Measurements from ENCODE around the gene GPC5.

GPC5 gene

GRCh38 chr13:91647361-91647990 lies 249.1 kb downstream of the GPC5 start:
- H3K27ac ChIP-seq (ENCODE audit: low read depth, low read length), result no peak overlapping the region
- H3K36me3 ChIP-seq (ENCODE audit: insufficient read depth, low read length), result no peaks in the 10 kb centered on the region
- H3K4me3 ChIP-seq (ENCODE audit: low read depth, low read length), result no peak overlapping the region
- no peak overlapping the region for H2AFZ ChIP-seq (ENCODE audit: low read length, unreplicated experiment)
- no peaks in the 10 kb centered on the region for H3K79me2 ChIP-seq (ENCODE audit: control insufficient read depth, insufficient read depth, low read length, unreplicated experiment)
- H3K27me3 ChIP-seq (ENCODE audit: insufficient read depth, low read length), result no peaks in the 10 kb centered on the region
- no peaks in the 10 kb centered on the region for H3K4me1 ChIP-seq (ENCODE audit: control insufficient read depth, insufficient read depth, low read length, unreplicated experiment)

- Histone ChIP-seq H3K27me3 (ENCODE audit: insufficient read depth, low read length) (no peaks in the 10 kb centered on the region), H3K4me3 (ENCODE audit: low read depth, low read length) (no peak overlapping the region), H2AFZ (ENCODE audit: low read length, unreplicated experiment) (no peak overlapping the region), H3K36me3 (ENCODE audit: insufficient read depth, low read length) (no peaks in the 10 kb centered on the region), H3K4me1 (ENCODE audit: control insufficient read depth, insufficient read depth, low read length, unreplicated experiment) (no peaks in the 10 kb centered on the region), H3K27ac (ENCODE audit: low read depth, low read length) (no peak overlapping the region), H3K79me2 (ENCODE audit: control insufficient read depth, insufficient read depth, low read length, unreplicated experiment) (no peaks in the 10 kb centered on the region)
These were observed 249.6 kb downstream of the GPC5 start for GRCh38 chr13:91648012-91648411.

GRCh38 chr13:91649456-91649855 lies 251.0 kb downstream of the GPC5 start:
- no peak overlapping the region for H2AFZ ChIP-seq (ENCODE audit: low read length, unreplicated experiment)
- H3K27me3 ChIP-seq (ENCODE audit: insufficient read depth, low read length), result no peaks in the 10 kb centered on the region
- no peak overlapping the region for H3K27ac ChIP-seq (ENCODE audit: low read depth, low read length)
- no peaks in the 10 kb centered on the region for H3K36me3 ChIP-seq (ENCODE audit: insufficient read depth, low read length)
- H3K4me3 ChIP-seq (ENCODE audit: low read depth, low read length), result no peak overlapping the region
- H3K4me1 ChIP-seq (ENCODE audit: control insufficient read depth, insufficient read depth, low read length, unreplicated experiment), result no peaks in the 10 kb centered on the region
- H3K79me2 ChIP-seq (ENCODE audit: control insufficient read depth, insufficient read depth, low read length, unreplicated experiment), result no peaks in the 10 kb centered on the region

DNA sequence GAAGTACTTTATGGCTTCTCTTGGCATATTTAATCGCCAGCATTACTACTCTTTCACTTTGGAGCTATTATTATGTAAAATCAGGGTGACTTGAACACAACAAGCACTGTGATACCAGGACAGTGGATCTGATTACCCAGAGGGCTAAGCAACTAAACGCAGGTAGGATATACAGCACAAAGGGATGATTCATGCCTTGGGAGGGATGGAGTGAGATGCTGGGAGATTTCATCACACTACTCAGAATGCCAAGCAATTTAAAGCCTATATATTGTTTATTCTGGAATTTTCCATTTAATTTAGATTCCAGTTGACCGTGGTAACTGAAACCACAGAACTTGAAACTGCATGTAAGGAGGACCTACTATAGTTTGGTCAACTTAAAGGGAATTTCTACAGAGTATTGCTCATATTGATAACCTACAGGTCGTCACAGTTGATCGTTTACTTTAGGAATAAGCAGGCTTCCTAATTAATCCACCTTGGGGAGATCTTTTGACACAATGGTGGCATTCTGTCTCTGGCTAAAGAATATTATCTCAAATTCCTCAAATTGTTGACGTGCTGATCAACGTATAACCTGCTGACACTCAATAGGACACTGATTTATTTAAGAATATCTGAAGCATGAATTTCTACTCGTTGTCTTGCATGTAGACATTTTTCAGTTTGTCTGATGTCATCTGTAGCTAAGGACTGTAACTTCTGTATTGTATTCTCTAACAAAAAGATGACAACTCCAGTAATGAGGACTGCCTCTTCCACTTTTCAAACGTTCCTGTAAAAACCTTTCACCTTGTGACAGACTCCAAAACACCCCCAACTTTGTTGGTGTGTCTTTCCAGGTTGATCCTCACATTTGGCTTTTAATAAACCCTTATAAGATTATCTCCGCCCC lies 254.2 kb downstream of the GPC5 start:
- H3K79me2 ChIP-seq (ENCODE audit: control insufficient read depth, insufficient read depth, low read length, unreplicated experiment), result no peaks in the 10 kb centered on the region

DNA sequence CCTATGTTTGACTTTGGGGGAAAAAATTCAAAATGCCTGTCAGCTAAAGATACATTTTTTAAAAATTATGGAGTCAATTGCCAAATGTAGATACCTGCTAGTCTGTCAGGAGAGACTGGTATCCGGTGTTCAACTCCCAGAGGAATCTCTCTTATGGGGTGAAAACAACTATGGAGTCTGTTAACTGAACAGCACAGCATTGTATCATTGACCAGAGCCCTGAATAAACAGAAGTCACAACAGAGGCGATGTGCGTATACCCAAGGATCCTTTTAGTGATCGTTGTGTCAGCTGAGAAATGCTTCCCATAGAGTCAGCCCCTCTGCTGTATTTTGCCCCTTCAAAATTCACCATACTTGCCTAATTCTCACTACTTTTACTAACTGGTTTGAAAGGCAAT lies 257.3 kb downstream of the GPC5 start:
- no peak overlapping the region for H2AFZ ChIP-seq (ENCODE audit: low read length, unreplicated experiment)
- no peaks in the 10 kb centered on the region for H3K27me3 ChIP-seq (ENCODE audit: insufficient read depth, low read length)
- no peak overlapping the region for H3K27ac ChIP-seq (ENCODE audit: low read depth, low read length)
- no peak overlapping the region for H3K4me3 ChIP-seq (ENCODE audit: low read depth, low read length)
- no peaks in the 10 kb centered on the region for H3K36me3 ChIP-seq (ENCODE audit: insufficient read depth, low read length)
- no peaks in the 10 kb centered on the region for H3K79me2 ChIP-seq (ENCODE audit: control insufficient read depth, insufficient read depth, low read length, unreplicated experiment)
- no peaks in the 10 kb centered on the region for H3K4me1 ChIP-seq (ENCODE audit: control insufficient read depth, insufficient read depth, low read length, unreplicated experiment)

More for the DNA sequence above, 254.2 kb downstream of the GPC5 start:
- H3K4me1 ChIP-seq (ENCODE audit: control insufficient read depth, insufficient read depth, low read length, unreplicated experiment), result no peaks in the 10 kb centered on the region
- H3K27me3 ChIP-seq (ENCODE audit: insufficient read depth, low read length), result no peaks in the 10 kb centered on the region
- no peak overlapping the region for H3K4me3 ChIP-seq (ENCODE audit: low read depth, low read length)
- no peak overlapping the region for H3K27ac ChIP-seq (ENCODE audit: low read depth, low read length)
- no peak overlapping the region for H2AFZ ChIP-seq (ENCODE audit: low read length, unreplicated experiment)
- no peaks in the 10 kb centered on the region for H3K36me3 ChIP-seq (ENCODE audit: insufficient read depth, low read length)

- no peaks in the 10 kb centered on the region for H3K4me1 ChIP-seq (ENCODE audit: control insufficient read depth, insufficient read depth, low read length, unreplicated experiment)
- H3K4me3 ChIP-seq (ENCODE audit: low read depth, low read length), result no peak overlapping the region
- H3K27me3 ChIP-seq (ENCODE audit: insufficient read depth, low read length), result no peaks in the 10 kb centered on the region
- no peaks in the 10 kb centered on the region for H3K36me3 ChIP-seq (ENCODE audit: insufficient read depth, low read length)
- H2AFZ ChIP-seq (ENCODE audit: low read length, unreplicated experiment), result no peak overlapping the region
- no peak overlapping the region for H3K27ac ChIP-seq (ENCODE audit: low read depth, low read length)
- H3K79me2 ChIP-seq (ENCODE audit: control insufficient read depth, insufficient read depth, low read length, unreplicated experiment), result no peaks in the 10 kb centered on the region
These were observed 258.9 kb downstream of the GPC5 start for GRCh38 chr13:91657283-91657682.

GRCh38 chr13:91659256-91660075 lies 261.0 kb downstream of the GPC5 start:
- Histone ChIP-seq H3K27ac (ENCODE audit: low read depth, low read length) (no peak overlapping the region), H2AFZ (ENCODE audit: low read length, unreplicated experiment) (no peak overlapping the region), H3K27me3 (ENCODE audit: insufficient read depth, low read length) (no peaks in the 10 kb centered on the region), H3K4me3 (ENCODE audit: low read depth, low read length) (no peak overlapping the region), H3K36me3 (ENCODE audit: insufficient read depth, low read length) (no peaks in the 10 kb centered on the region), H3K79me2 (ENCODE audit: control insufficient read depth, insufficient read depth, low read length, unreplicated experiment) (no peaks in the 10 kb centered on the region), H3K4me1 (ENCODE audit: control insufficient read depth, insufficient read depth, low read length, unreplicated experiment) (no peaks in the 10 kb centered on the region)

GRCh38 chr13:91660076-91660415 lies 261.6 kb downstream of the GPC5 start:
- Histone ChIP-seq H2AFZ (ENCODE audit: low read length, unreplicated experiment) (no peak overlapping the region), H3K4me3 (ENCODE audit: low read depth, low read length) (no peak overlapping the region), H3K27me3 (ENCODE audit: insufficient read depth, low read length) (no peaks in the 10 kb centered on the region), H3K27ac (ENCODE audit: low read depth, low read length) (no peak overlapping the region), H3K79me2 (ENCODE audit: control insufficient read depth, insufficient read depth, low read length, unreplicated experiment) (no peaks in the 10 kb centered on the region), H3K4me1 (ENCODE audit: control insufficient read depth, insufficient read depth, low read length, unreplicated experiment) (no peaks in the 10 kb centered on the region), H3K36me3 (ENCODE audit: insufficient read depth, low read length) (no peaks in the 10 kb centered on the region)

- Histone ChIP-seq H3K27me3 (ENCODE audit: insufficient read depth, low read length) (no peaks in the 10 kb centered on the region), H3K4me1 (ENCODE audit: control insufficient read depth, insufficient read depth, low read length, unreplicated experiment) (no peaks in the 10 kb centered on the region), H3K4me3 (ENCODE audit: low read depth, low read length) (no peak overlapping the region), H2AFZ (ENCODE audit: low read length, unreplicated experiment) (no peak overlapping the region), H3K36me3 (ENCODE audit: insufficient read depth, low read length) (no peaks in the 10 kb centered on the region), H3K79me2 (ENCODE audit: control insufficient read depth, insufficient read depth, low read length, unreplicated experiment) (no peaks in the 10 kb centered on the region), H3K27ac (ENCODE audit: low read depth, low read length) (no peak overlapping the region)
These were observed 263.5 kb downstream of the GPC5 start for GRCh38 chr13:91661692-91662490.

DNA sequence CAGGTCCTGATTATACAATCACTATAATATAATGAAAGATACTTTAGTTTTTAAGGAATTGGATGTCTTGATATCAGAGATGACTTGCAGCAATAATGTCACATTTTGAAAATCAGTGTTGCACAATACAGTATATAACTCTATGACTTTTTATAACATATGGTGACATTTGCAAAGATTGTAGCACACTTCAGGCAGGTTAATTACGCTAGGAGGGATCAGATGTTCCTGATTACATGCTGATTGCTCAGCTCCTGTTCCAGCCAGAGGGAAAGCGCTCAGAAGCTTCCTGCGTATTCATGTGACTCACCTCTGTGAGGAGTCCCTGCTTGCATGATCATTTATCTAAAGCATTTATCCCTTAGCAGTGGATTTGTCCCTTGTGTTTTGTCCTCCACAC lies 265.6 kb downstream of the GPC5 start:
- H3K4me3 ChIP-seq (ENCODE audit: low read depth, low read length), result no peak overlapping the region
- no peaks in the 10 kb centered on the region for H3K4me1 ChIP-seq (ENCODE audit: control insufficient read depth, insufficient read depth, low read length, unreplicated experiment)
- H3K27me3 ChIP-seq (ENCODE audit: insufficient read depth, low read length), result no peaks in the 10 kb centered on the region
- no peak overlapping the region for H2AFZ ChIP-seq (ENCODE audit: low read length, unreplicated experiment)
- H3K27ac ChIP-seq (ENCODE audit: low read depth, low read length), result no peak overlapping the region
- no peaks in the 10 kb centered on the region for H3K36me3 ChIP-seq (ENCODE audit: insufficient read depth, low read length)
- no peaks in the 10 kb centered on the region for H3K79me2 ChIP-seq (ENCODE audit: control insufficient read depth, insufficient read depth, low read length, unreplicated experiment)

Data from ACC112 (cell line).